HUDEP-2 (cell line): ENCODE measurements around the gene TTPAL.

ENCODE experiments used
- DNase-seq, 76 experiments: peaks; one replicate each; lab custom pipeline; 2025; ENCODE audit not compliant: unreplicated experiment in 76 of 76; lab: John Stamatoyannopoulos, UW

TTPAL gene

GRCh38 chr20:44532981-44533331 lies 57.3 kb downstream of the TTPAL start:
- DNase-seq = peak in 12 of 76 experiments; percentile 10 to 62 (median 28)

- peak in 21 of 76 experiments; percentile 7 to 50 (median 25) for DNase-seq
Observed at GRCh38 chr20:44533928-44534327, 58.3 kb downstream of the TTPAL start.

- no peak for DNase-seq
Observed at GRCh38 chr20:44536175-44536574, 60.5 kb downstream of the TTPAL start.

- peak in 1 of 76 experiments; percentile 3 for DNase-seq
Observed at GRCh38 chr20:44537993-44538392, 62.3 kb downstream of the TTPAL start.

- no peak for DNase-seq
Observed at GRCh38 chr20:44540834-44541233, 65.2 kb downstream of the TTPAL start.

GRCh38 chr20:44541992-44542391 lies 66.3 kb downstream of the TTPAL start:
- peak in 5 of 76 experiments; percentile 5 to 25 (median 20) for DNase-seq

- no peak for DNase-seq
Observed at GRCh38 chr20:44542890-44543289, 67.2 kb downstream of the TTPAL start.

- DNase-seq = peak in 14 of 76 experiments; percentile 11 to 50 (median 25)
Observed at GRCh38 chr20:44543358-44543757, 67.7 kb downstream of the TTPAL start.
